MM.1S (cell line): ENCODE data around the gene DPP10.

Source experiments
- DNase-seq: peaks from one replicate; pipeline ENCODE4 v3.0.0-alpha.2; 2015
- H2AFZ ChIP-seq: fragments of 300-600 bp; sonication (generic); 2 replicates; pipeline ENCODE4 v1.6.0; 2016; ENCODE audit warnings: antibody characterized with exemption, low read length
- H3F3A ChIP-seq: fragments of 300-600 bp; sonication (generic); 2 replicates; pipeline ENCODE4 v1.6.1; 2016; ENCODE audit warnings: mild to moderate bottlenecking, antibody characterized with exemption, low read length, moderate library complexity, mixed read lengths; ENCODE audit not compliant: insufficient read depth
- H3K27ac ChIP-seq: fragments of 300-600 bp; sonication (generic); 2 replicates; pipeline ENCODE4 v1.5.1; 2016; ENCODE audit warnings: mild to moderate bottlenecking, low read length
- H3K27me3 ChIP-seq: fragments of 300-600 bp; sonication (generic); replicated peaks from 2 replicates; pipeline ENCODE4 v1.6.0; 2016; ENCODE audit warnings: low read length; ENCODE audit not compliant: insufficient read depth
- H3K36me3 ChIP-seq: fragments of 300-600 bp; sonication (generic); replicated peaks from 2 replicates; pipeline ENCODE4 v1.6.1; 2016; ENCODE audit warnings: mild to moderate bottlenecking, low read length, mixed read lengths; ENCODE audit not compliant: insufficient read depth
- H3K4me1 ChIP-seq: fragments of 300-600 bp; sonication (generic); 2 replicates; pipeline ENCODE4 v1.6.1; 2016; ENCODE audit warnings: low read length, mixed read lengths
- H3K4me2 ChIP-seq: fragments of 300-600 bp; sonication (generic); 2 replicates; pipeline ENCODE4 v1.6.0; 2016; ENCODE audit warnings: low read depth, low read length
- H3K4me3 ChIP-seq: fragments of 300-600 bp; sonication (generic); 2 replicates; pipeline ENCODE4 v1.5.1; 2016; ENCODE audit warnings: low read length, mixed read lengths
- H3K79me2 ChIP-seq: fragments of 300-600 bp; sonication (generic); 2 replicates; pipeline ENCODE4 v1.6.1; 2016; ENCODE audit warnings: mixed run types, low read length, mixed read lengths
- H3K9ac ChIP-seq: fragments of 300-600 bp; sonication (generic); 2 replicates; pipeline ENCODE4 v1.6.1; 2016; ENCODE audit warnings: low read length, mixed read lengths
- H3K9me2 ChIP-seq: fragments of 300-600 bp; sonication (generic); replicated peaks from 2 replicates; pipeline ENCODE4 v1.6.1; 2016; ENCODE audit warnings: mild to moderate bottlenecking, low read length, mixed read lengths; ENCODE audit not compliant: insufficient read depth
- H3K9me3 ChIP-seq: fragments of 300-600 bp; sonication (generic); replicated peaks from 2 replicates; pipeline ENCODE4 v1.6.1; 2016; ENCODE audit warnings: mild to moderate bottlenecking, low read length, mixed read lengths; ENCODE audit not compliant: insufficient read depth
- H4K20me1 ChIP-seq: fragments of 300-600 bp; sonication (generic); 2 replicates; pipeline ENCODE4 v1.6.1; 2016; ENCODE audit warnings: mild to moderate bottlenecking, low read length, moderate library complexity, mixed read lengths; ENCODE audit not compliant: insufficient read depth
- CTCF ChIP-seq: fragments of 300-600 bp; sonication (generic); IDR thresholded peaks from 2 replicates; pipeline ENCODE4 v1.5.1; 2016; ENCODE audit warnings: antibody characterized with exemption, low read length, mixed read lengths
- EZH2 ChIP-seq: fragments of 300-600 bp; sonication (generic); optimal IDR thresholded peaks from 2 replicates; pipeline ENCODE3; 2017; ENCODE audit warnings: low read depth, mild to moderate bottlenecking, antibody characterized with exemption, low read length, mixed read lengths
- EZH2phosphoT487 ChIP-seq: fragments of 300-600 bp; sonication (generic); IDR thresholded peaks from 2 replicates; pipeline ENCODE4 v1.6.1; 2018; ENCODE audit warnings: antibody characterized with exemption, low read length

DPP10 gene

GRCh38 chr2:115848192-115848591 is 1405.8 kb downstream of the DPP10 start:
- no peak for TF ChIP-seq EZH2
- no peak for TF ChIP-seq CTCF
- TF ChIP-seq EZH2phosphoT487: no peak
- no peak overlapping the region for H3K27ac ChIP-seq
- no peaks in the 10 kb centered on the region for H3F3A ChIP-seq

GRCh38 chr2:115867024-115867423 is 1424.6 kb downstream of the DPP10 start:
- DNase-seq: no peak
- Histone ChIP-seq H3K4me3 (no peak overlapping the region), H3K27ac (no peak overlapping the region), H3K9me3 (no peaks in the 10 kb centered on the region), H3K9ac (no peak overlapping the region), H3K27me3 (no peaks in the 10 kb centered on the region), H3K4me2 (no peak overlapping the region), H4K20me1 (no peaks in the 10 kb centered on the region), H3K4me1 (no peaks in the 10 kb centered on the region), H3K79me2 (no peaks in the 10 kb centered on the region), H2AFZ (no peak overlapping the region), H3K9me2 (no peaks in the 10 kb centered on the region), H3F3A (no peaks in the 10 kb centered on the region), H3K36me3 (no peaks in the 10 kb centered on the region)
- TF ChIP-seq EZH2 (no peak), CTCF (no peak), EZH2phosphoT487 (no peak)

More at GRCh38 chr2:115848192-115848591, 1405.8 kb downstream of the DPP10 start:
- Histone ChIP-seq H3K4me1 (no peaks in the 10 kb centered on the region), H3K9me2 (no peaks in the 10 kb centered on the region), H3K4me2 (no peak overlapping the region), H2AFZ (no peak overlapping the region), H3K79me2 (no peaks in the 10 kb centered on the region), H3K9me3 (no peaks in the 10 kb centered on the region), H4K20me1 (no peaks in the 10 kb centered on the region), H3K9ac (no peak overlapping the region), H3K4me3 (no peak overlapping the region), H3K36me3 (no peaks in the 10 kb centered on the region), H3K27me3 (no peaks in the 10 kb centered on the region)
- DNase-seq: no peak

- Histone ChIP-seq H3K9me3 (no peaks in the 10 kb centered on the region), H3K4me1 (no peaks in the 10 kb centered on the region), H3K4me2 (no peak overlapping the region), H3K36me3 (no peaks in the 10 kb centered on the region), H3K79me2 (no peaks in the 10 kb centered on the region), H3K27ac (no peak overlapping the region), H3K9ac (no peak overlapping the region), H4K20me1 (no peaks in the 10 kb centered on the region), H3K9me2 (no peaks in the 10 kb centered on the region), H3K4me3 (no peak overlapping the region), H2AFZ (no peak overlapping the region), H3F3A (no peaks in the 10 kb centered on the region), H3K27me3 (no peaks in the 10 kb centered on the region)
- TF ChIP-seq EZH2 (no peak), CTCF (no peak), EZH2phosphoT487 (no peak)
- no peak for DNase-seq
Measured at GRCh38 chr2:115874427-115874826, 1432.0 kb downstream of the DPP10 start.
